ENCODE data around the gene RNF212. TPM values are rescaled to one million over a fixed set of nuclear protein-coding genes. Genes with fewer than 3 reads are reported as not detected.
"Not testable (repeated sequence)": the region's sequence is repeated elsewhere in the genome, so short reads cannot be mapped to it uniquely, and the experiment has no call there.

The RNF212 gene
- total RNA-seq, 1 donor from 2014 or later: 0.93 TPM

DNA sequence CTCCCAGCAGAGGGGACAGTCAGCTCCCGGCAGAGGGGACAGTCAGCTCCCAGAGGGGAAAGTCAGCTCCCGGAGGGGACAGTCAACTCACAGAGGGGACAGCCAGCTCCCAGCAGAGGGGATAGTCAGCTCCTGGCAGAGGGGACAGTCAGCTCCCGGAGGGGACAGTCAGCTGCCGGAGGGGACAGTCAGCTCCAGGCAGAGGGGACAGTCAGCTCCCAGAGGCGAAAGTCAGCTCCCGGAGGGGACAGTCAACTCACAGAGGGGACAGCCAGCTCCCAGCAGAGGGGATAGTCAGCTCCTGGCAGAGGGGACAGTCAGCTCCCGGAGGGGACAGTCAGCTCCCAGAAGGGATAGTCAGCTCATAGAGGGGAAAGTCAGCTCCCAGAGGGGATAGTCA, 59.5 kb downstream of the RNF212 start:
- H3K36me3 Mint-ChIP-seq (ENCODE audit: low read depth); H3K4me3 Mint-ChIP-seq; H3K9me3 Mint-ChIP-seq; H3K4me1 Mint-ChIP-seq (ENCODE audit: low read depth); intact Hi-C loops (cut with micrococcal nuclease); H3K27ac Mint-ChIP-seq; DNase-seq (ENCODE audit: low spot score): not testable (repeated sequence)
- peaks cover 14% of the 10 kb centered on the region for H3K27me3 Mint-ChIP-seq (ENCODE audit: insufficient read depth)

DNA sequence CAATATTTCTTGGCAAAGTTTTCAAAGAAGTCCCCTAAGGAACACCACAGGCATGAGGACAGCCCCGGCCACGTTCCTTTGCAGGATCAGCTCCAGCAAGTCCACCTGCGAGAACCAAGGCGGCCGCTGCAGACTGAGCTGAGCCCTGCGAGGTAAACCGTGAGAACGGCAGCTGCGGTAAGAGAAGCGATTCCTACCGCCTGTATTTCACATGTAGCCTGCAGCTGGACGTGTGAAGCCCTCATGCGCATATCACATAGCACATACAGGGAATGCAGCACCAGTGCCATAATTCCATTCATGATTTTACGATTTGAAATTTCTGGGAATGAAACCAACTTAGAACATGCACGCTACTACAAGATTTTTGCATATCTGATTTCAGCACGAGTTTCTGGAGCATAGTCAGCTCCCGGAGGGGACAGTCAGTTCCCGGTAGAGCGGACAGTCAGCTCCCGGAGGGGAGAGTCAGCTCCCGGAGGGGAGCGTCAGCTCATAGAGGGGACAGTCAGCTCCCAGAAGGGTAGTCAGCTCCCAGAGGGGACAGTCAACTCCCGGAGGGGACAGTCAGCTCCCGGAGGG, 60.2 kb downstream of the RNF212 start:
- intact Hi-C loops (cut with micrococcal nuclease): no loop called here
- H3K4me1 Mint-ChIP-seq (ENCODE audit: low read depth): peaks cover 9% of the 10 kb centered on the region
- no peaks in the 10 kb centered on the region for H3K36me3 Mint-ChIP-seq (ENCODE audit: low read depth)

DNA sequence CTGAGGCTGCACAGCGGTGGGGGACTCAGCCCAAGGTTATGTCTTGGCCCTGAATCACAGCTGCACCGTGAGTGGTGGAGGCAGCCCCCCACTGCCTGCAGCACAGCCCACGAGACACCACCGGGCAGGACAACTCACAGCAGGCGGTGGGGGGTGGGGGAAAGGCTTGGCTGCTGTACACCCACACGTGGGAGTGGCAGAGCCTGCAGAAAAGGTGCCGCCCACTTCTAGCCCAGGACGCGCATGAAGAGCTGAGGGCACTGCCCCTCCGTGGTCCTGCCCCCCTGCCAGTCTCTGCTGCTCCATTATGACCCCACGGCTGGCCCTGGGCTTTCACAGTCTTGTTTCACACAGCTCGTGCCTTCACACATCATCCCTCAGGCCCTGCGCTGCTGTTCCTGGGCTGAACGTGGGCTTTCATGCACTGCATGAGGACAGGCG, 61.1 kb downstream of the RNF212 start:
- no peak overlapping the region for H3K4me3 Mint-ChIP-seq
- no peaks in the 10 kb centered on the region for H3K9me3 Mint-ChIP-seq
- intact Hi-C loops (cut with micrococcal nuclease): no loop called here

More for the DNA sequence above, 60.2 kb downstream of the RNF212 start:
- Mint-ChIP-seq H3K27ac (no peak overlapping the region), H3K9me3 (no peaks in the 10 kb centered on the region), H3K4me3 (no peak overlapping the region), H3K27me3 (ENCODE audit: insufficient read depth) (peaks cover 17% of the 10 kb centered on the region)
- DNase-seq (ENCODE audit: low spot score): no peak

DNA sequence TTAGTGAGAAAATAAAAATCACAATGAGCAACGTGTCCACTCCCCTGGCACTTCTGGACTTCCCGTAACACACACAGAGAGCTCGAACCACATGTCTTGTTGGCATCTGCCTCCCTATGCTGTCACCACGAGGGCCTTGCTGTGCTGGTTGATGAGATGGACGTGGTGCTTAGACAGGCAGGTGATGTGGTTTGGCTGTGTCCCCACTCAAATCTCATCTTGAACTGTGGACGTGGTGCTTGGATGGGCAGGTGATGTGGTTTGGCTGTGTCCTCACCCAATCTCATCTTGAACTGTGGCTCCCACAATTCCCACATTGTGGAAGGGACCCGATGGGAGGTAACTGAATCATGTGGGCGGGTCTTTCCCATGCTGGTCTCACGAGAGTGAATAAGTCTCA, 61.9 kb downstream of the RNF212 start:
- Mint-ChIP-seq H3K4me1 (ENCODE audit: low read depth) (peaks cover 9% of the 10 kb centered on the region), H3K27me3 (ENCODE audit: insufficient read depth) (peaks cover 25% of the 10 kb centered on the region), H3K9me3 (no peaks in the 10 kb centered on the region), H3K27ac (no peak overlapping the region), H3K4me3 (no peak overlapping the region), H3K36me3 (ENCODE audit: low read depth) (no peaks in the 10 kb centered on the region)
- no peak for DNase-seq (ENCODE audit: low spot score)
- intact Hi-C loops (cut with micrococcal nuclease): no loop called here

More for the DNA sequence above, 61.1 kb downstream of the RNF212 start:
- no peaks in the 10 kb centered on the region for H3K36me3 Mint-ChIP-seq (ENCODE audit: low read depth)
- peaks cover 23% of the 10 kb centered on the region for H3K27me3 Mint-ChIP-seq (ENCODE audit: insufficient read depth)
- H3K4me1 Mint-ChIP-seq (ENCODE audit: low read depth): peaks cover 9% of the 10 kb centered on the region
- H3K27ac Mint-ChIP-seq: no peak overlapping the region
- no peak for DNase-seq (ENCODE audit: low spot score)

DNA sequence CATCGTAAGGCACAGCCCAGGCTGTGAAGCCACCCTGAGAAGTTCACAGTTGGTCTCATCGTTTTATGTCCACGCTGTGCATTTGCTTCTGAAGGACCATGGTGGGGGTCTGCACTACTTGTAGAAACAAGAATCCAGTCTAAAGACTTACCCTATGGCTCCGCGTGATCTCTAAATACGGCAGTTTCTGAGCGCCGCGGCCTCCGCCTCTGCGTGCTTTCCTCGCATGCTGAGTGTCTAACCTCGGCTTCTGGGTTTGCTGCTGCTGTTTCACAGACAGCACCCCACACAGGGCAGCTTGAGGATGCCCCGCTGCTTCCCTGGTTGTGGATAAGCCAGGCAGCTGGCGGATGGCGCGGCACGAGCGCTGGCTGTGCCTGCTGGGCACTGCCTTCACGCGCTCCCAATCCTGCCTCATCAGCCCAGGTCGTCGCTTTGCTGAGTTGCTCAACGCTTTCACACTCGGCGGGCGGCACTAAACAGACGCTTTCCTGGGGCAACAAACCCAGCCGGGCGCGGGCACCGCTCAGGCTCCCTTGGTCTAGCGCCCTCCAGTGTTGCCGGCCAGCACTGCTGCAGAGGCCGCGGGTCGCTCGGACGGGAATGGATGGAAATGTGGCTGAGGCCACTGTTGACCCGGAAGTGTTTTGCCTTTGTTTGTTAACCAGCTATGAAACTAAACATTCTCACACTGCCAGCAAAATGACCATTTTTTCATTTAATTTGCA, 62.7 kb downstream of the RNF212 start:
- H3K36me3 Mint-ChIP-seq (ENCODE audit: low read depth): no peaks in the 10 kb centered on the region
- H3K4me3 Mint-ChIP-seq: no peak overlapping the region
- peaks cover 25% of the 10 kb centered on the region for H3K27me3 Mint-ChIP-seq (ENCODE audit: insufficient read depth)
- no peak overlapping the region for H3K27ac Mint-ChIP-seq
- H3K9me3 Mint-ChIP-seq: no peaks in the 10 kb centered on the region
- peaks cover 2% of the 10 kb centered on the region for H3K4me1 Mint-ChIP-seq (ENCODE audit: low read depth)
- DNase-seq (ENCODE audit: low spot score): no peak
- intact Hi-C loops (cut with micrococcal nuclease): no loop called here

DNA sequence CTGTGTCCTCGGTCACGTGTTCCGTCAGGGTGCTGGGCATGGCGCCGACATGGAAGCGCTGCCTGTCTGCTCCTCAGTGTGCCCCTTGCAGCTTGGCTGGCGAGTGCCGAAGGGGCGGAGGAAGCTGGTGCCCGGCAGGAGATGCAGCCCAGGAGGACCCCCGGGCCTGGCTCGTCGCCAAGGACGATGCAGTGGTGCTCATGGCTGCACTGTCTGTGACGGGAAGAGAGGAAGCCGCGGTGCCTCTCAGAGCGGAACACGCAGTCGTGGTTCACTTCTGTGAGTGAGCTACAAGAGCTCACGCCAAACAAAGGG, 63.8 kb downstream of the RNF212 start:
- Mint-ChIP-seq H3K36me3 (ENCODE audit: low read depth) (no peaks in the 10 kb centered on the region), H3K9me3 (no peaks in the 10 kb centered on the region), H3K4me1 (ENCODE audit: low read depth) (no peaks in the 10 kb centered on the region), H3K27ac (no peak overlapping the region), H3K27me3 (ENCODE audit: insufficient read depth) (peaks cover 28% of the 10 kb centered on the region), H3K4me3 (no peak overlapping the region)
- intact Hi-C loops (cut with micrococcal nuclease): no loop called here
- DNase-seq (ENCODE audit: low spot score): no peak

DNA sequence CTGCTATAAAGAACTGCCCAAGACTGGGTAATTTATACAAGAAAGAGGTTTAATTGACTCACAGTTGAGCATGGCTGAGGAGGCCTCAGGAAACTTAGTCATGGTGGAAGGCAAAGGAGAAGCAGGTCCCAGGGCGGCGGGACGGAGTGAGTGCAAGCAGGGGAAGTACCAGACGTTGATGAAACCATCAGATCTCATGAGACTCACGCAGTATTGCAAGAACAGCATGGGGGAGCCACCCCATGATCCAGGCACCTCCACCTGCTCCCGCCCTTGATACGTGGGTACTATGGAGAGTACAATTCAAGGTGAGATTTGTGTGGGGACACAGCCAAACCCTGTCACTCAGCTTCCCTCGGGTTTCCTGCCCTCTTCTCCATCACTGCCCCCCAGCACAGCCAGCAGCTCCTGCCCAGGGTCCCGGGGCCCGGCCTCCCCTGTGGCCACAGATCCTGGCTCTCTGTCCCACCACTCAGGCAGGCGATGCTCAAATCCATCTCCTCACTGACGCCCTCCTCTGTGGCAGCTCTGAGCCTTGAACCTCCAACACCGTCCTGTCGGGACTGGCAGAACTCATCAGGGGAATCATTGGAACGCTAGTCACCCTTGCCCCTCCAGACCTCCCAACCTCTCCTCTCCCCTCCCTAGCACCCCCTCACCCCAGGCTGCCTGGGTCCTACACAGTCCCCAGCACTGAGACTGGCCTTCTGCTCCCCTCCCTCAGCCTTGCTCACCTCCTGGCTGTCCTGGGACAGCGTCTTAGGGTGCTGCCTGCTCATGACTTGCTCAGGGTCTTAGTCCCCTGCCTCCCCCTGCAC, 64.4 kb downstream of the RNF212 start:
- H3K36me3 Mint-ChIP-seq (ENCODE audit: low read depth): no peaks in the 10 kb centered on the region
- H3K27me3 Mint-ChIP-seq (ENCODE audit: insufficient read depth): peaks cover 27% of the 10 kb centered on the region
- no peak for DNase-seq (ENCODE audit: low spot score)
- no peaks in the 10 kb centered on the region for H3K9me3 Mint-ChIP-seq
- no peak overlapping the region for H3K27ac Mint-ChIP-seq
- no peaks in the 10 kb centered on the region for H3K4me1 Mint-ChIP-seq (ENCODE audit: low read depth)
- intact Hi-C loops (cut with micrococcal nuclease): no loop called here
- H3K4me3 Mint-ChIP-seq: no peak overlapping the region

DNA sequence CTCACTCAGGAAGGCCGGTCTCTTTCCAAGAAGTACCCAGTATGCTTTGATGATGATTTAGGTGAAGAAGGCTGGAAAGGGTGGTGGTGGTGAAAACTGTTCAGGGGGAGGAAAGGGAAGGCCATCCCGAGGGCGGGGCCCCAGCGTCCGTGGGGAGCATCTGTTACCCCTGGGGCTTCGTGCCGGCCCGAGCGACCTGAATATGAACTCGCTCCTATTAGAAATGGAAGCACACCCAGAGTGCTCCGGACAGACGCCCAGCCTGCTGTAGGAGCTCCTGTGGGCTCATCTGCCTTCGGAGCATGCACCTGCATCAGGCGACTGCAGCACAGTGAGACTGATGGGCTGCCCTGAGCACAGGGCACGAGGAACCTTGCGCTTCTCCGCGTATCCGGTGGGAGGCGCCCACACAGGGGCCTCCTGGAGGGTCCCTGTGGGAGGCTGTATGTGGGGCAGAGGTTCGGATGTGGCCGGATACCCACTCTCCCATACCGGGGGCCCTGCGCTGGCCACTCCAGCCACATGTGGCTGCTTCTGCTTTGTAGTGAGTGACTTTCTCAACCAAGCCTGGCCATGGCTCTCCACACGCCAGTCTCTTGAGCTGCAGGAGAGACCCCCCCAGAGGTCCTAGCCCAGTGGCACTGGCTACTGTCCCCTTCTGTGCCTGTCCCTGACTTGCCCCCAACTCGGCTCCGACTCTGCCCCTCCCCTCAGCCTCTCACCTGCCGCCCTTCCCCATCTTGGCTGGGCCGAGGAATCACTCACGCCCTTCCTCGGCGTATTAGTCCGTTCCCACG, 65.2 kb downstream of the RNF212 start:
- Mint-ChIP-seq H3K9me3 (peaks cover 2% of the 10 kb centered on the region), H3K4me1 (ENCODE audit: low read depth) (no peaks in the 10 kb centered on the region), H3K4me3 (no peak overlapping the region), H3K27ac (no peak overlapping the region), H3K36me3 (ENCODE audit: low read depth) (no peaks in the 10 kb centered on the region), H3K27me3 (ENCODE audit: insufficient read depth) (peaks cover 22% of the 10 kb centered on the region)
- DNase-seq (ENCODE audit: low spot score): no peak
- intact Hi-C loops (cut with micrococcal nuclease): no loop called here

DNA sequence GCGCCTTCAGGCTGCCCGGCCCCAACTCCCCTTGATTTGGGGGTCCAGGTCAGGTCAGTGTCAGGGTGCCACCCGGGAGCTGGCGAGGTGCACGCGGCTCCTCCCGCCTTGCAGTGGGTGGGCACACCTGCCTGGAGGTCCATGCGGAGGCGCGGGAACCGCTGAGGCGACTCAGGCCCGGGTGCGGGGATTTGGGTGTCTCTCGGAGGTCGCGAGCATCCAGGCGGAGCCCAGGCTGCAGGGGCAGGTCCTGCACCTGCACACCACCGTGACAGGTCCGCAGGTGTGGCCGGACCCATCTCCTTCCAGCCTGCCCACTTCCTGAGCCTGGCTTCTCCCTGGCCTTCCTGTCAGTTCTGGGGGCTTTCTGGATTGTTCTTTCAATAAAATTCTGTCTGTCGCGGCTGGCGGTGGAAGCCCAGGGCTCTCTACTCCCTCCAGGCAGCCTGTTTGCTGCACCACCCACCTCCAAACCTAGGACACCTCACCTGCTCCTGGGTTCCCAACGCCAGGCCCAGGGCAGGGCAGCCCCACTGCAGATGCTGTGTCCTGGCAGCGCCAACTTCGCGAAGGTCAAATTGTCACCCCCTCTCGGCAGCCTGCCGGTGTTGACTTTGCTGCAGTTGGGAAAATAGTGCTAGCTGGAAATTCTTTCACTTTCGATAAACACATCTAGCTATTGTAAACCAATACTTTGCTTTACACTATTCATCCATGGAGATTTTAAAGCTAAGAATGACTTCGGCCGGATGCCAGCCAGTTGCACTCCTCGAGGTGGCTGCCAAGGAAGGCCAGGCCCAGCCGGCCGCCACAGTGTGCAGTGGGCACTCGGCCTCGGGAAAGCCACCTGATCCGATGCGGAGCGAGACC, 66.0 kb downstream of the RNF212 start:
- H3K4me3 Mint-ChIP-seq: no peak overlapping the region
- H3K36me3 Mint-ChIP-seq (ENCODE audit: low read depth): no peaks in the 10 kb centered on the region
- H3K27me3 Mint-ChIP-seq (ENCODE audit: insufficient read depth): peaks cover 20% of the 10 kb centered on the region
- intact Hi-C loops (cut with micrococcal nuclease): no loop called here
- H3K4me1 Mint-ChIP-seq (ENCODE audit: low read depth): no peaks in the 10 kb centered on the region
- no peak overlapping the region for H3K27ac Mint-ChIP-seq
- DNase-seq (ENCODE audit: low spot score): no peak
- H3K9me3 Mint-ChIP-seq: peaks cover 4% of the 10 kb centered on the region

DNA sequence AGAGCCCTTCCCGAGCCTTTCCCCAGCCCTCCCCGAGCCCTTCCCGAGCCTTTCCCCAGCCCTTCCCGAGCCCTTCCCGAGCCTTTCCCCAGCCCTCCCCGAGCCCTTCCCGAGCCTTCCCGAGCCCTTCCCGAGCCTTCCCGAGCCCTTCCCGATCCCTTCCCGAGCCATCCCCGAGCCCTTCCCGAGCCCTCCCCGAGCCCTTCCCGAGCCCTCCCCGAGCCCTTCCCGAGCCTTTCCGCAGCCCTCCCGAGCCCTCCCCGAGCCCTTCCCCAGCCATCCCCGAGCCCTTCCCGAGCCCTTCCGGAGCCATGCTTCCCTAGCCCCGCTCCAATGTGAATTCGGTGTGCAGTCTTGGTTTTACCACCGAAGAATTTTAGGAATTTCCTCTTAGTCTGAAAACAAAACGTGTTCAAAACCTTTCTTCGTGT, 66.8 kb downstream of the RNF212 start:
- H3K27me3 Mint-ChIP-seq (ENCODE audit: insufficient read depth): peaks cover 16% of the 10 kb centered on the region
- H3K9me3 Mint-ChIP-seq; H3K27ac Mint-ChIP-seq; DNase-seq (ENCODE audit: low spot score); H3K4me3 Mint-ChIP-seq; H3K4me1 Mint-ChIP-seq (ENCODE audit: low read depth); intact Hi-C loops (cut with micrococcal nuclease); H3K36me3 Mint-ChIP-seq (ENCODE audit: low read depth): not testable (repeated sequence)

DNA sequence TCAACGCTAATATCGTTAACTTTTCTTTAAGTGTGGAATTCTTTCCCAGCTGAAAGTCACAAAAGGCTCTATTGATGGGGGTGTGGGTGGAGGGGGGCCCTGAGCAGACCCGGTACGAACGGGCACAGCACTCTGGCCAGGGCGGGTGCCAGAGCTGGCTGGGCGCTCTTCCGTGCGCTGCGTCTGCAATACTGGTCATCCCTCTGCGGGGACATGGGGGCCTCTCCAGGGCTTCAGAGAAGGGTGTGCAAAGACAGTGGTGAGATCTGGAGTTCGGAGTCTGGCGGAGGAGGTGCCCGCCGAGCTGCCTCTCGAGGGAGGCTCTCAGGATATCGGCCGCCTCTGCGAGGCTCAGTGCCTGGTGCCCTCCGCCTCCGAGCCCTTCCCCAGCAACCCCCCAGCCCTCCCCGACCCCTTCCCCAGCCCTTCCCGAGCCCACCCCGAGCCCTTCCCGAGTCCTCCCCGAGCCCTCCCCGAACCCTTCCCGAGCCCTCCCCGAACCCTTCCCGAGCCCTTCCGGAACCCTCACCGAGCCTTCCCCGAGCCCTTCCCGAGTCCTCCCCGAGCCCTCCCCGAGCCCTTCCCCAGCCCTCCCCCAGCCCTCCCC, 67.7 kb downstream of the RNF212 start:
- Mint-ChIP-seq H3K4me3 (no peak overlapping the region), H3K27ac (no peak overlapping the region), H3K9me3 (peaks cover 4% of the 10 kb centered on the region), H3K36me3 (ENCODE audit: low read depth) (no peaks in the 10 kb centered on the region), H3K4me1 (ENCODE audit: low read depth) (no peaks in the 10 kb centered on the region), H3K27me3 (ENCODE audit: insufficient read depth) (peaks cover 15% of the 10 kb centered on the region)
- DNase-seq (ENCODE audit: low spot score): no peak
- intact Hi-C loops (cut with micrococcal nuclease): no loop called here

DNA sequence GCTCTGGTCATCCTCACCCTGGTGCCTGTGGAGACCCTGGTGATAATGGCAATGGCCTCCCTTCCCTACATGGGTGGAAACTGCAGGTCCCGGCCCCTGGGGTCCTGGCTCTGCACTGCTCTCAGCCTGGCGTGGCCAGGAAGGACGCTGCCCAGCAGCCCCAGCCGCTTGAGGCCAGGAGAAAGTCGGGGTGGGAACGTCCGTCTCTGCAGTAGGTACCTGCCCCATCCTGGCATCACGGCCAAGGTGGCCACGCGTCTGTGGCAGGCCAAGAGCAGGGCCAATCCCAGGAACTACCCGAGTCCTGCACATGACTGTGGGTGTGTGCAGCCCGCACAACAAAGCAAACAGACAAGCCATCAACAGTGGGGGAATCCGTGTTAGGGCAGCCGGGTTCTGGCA, 68.2 kb downstream of the RNF212 start:
- H3K27me3 Mint-ChIP-seq (ENCODE audit: insufficient read depth): peaks cover 15% of the 10 kb centered on the region
- H3K9me3 Mint-ChIP-seq: peaks cover 4% of the 10 kb centered on the region
- no peaks in the 10 kb centered on the region for H3K36me3 Mint-ChIP-seq (ENCODE audit: low read depth)
- no peak overlapping the region for H3K27ac Mint-ChIP-seq
- intact Hi-C loops (cut with micrococcal nuclease): no loop called here
- no peak overlapping the region for H3K4me3 Mint-ChIP-seq
- DNase-seq (ENCODE audit: low spot score): no peak
- H3K4me1 Mint-ChIP-seq (ENCODE audit: low read depth): no peaks in the 10 kb centered on the region
